Activated naive CD8-positive, alpha-beta T cell treated with anti-CD3 and anti-CD28 coated beads, Interleukin-2, amount 50 U/mL, for 16 hours (primary cell): ENCODE data around the gene NHEJ1.
A peak's percentile ranks its signal among the peaks of the same experiment; 100 is the strongest.

Experiments
- DNase-seq: peaks from one replicate; pipeline ENCODE4 v3.0.0-alpha.2; 2020; ENCODE audit warnings: low read depth, low spot score

NHEJ1 gene

GRCh38 chr2:219029829-219030165 is 130.8 kb downstream of the NHEJ1 start:
- peak; percentile 50 for DNase-seq

DNA sequence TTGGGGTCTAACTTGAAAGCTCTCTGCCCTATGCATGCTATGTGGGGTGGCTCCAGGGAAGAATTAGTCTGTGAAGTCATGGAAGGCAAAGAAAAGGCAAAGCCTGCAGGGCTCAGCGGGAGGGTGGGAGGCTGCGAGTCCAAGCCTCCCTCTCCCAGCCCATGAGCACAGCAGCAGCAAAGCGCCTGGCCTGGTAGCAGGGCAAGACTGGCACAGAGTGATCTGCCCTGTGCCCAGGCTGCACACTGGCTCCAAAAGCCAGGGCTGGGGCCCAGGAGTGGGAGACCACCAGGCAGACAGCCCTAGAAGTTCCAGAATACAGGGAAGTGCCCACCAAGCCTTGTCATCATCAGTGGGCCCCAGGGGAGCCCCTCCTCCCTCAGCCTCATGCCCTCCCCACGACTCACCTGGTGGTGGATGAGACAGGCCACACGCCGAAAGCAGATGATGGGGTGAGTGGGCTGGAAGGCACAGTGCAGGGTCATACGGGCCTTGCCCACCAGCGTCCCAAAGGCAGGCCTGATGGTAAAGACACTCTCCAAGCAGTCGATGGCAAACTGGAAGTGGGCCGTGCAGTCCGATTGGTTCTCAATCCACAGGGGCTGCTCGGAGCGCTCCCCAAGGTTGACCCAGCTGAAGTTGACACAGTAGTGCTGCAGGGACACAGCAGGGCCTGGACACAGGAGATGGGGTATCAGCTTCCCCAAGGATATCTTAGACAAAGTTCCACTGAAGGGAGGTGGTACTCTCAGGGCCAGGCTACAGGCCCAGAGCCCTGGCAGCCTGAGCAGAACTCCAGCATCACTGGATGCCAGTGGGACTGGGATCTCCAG is 131.4 kb downstream of the NHEJ1 start:
- no peak for DNase-seq

DNA sequence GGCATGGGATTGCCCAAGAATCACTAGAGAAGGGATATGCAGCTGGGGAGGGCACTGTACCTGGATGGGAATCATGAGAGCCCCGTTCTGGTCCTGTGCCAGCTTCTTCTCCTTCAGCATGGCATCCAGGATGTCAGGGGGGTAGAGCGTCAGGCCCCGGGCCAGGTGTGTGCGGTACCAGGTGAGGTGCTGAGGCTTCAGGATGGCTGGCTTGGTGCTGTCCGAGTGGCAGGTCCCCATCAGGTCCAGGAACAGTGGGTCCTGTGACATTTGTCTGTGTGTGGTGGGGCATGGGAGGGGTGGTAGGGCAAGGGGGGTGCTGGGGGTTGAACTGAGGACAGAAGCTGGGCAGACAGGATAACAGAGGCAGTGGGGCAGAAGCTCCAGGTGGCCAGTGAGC is 132.5 kb downstream of the NHEJ1 start:
- DNase-seq, result no peak

DNA sequence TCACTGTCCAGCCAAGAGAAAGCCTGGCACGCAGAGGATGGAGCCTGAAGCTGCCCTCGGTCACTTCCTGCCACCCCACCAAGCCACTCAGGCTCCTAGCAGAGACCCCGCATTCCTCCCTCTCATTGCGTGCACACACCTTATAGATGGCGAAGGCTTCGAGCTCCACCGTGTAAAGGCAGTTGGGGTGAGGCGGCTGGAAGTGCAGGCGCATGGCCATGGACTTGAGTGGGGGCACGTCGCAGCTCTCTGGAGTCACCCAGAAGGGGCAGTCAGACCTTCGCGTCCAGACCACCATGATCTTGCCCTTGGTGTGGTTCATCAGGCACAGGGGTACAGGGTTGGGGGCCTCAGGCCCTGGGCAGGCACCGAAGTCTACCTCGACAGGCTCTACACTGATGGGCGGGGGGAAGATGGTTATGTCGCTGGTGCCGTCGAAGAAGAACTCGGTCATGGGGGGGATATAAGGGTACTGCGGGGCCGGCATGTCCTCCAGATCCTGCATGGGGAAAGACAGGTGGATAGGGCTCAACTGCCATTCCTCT is 133.0 kb downstream of the NHEJ1 start:
- no peak for DNase-seq

- no peak for DNase-seq
Measured at GRCh38 chr2:219026946-219027345, 133.7 kb downstream of the NHEJ1 start.

DNA sequence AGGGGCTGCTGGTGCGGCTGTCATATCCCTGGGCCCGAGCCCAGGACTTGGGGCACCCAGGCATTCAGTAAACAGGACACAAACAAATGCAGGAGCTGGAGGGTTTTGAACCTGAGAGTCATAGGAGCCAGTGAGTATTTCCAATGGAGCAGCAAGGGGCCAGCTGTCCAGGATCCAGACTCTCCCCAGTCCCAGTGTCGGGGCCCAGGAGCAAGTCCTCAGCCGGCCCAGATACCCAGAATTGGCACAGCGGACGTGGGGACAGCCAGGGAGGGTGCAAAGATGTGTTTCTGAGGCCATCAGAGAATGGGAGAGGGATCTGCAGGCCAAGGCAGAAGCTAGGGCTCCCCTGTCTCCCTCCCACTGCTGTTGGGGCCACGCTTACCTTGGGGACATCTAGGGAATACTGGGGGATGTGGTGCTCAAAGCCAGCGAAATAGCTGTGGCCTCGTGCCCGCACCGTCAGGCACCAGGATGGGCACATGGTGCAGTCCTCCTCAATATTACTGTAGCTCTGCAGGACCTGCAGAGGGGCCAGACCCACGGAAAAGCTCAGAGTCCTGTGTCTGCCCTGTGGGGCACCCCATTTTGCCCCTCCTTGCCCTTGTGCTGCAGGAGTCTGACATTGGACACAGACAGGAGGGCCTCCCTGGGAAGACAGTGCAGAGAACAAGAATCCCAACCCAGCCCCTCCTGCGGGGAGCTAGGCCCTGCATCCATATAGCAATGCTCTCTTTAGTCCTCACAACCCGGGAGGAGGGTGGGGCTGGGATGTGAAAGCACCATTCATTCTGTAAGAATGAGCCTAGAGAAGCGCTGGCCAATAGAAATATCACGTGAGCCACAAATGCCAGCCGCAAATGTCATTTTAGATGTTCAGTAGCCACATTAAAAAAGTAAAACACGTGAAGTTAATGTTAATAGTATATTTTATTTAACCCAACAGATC is 134.7 kb downstream of the NHEJ1 start:
- no peak for DNase-seq
